GM18861 (cell line): ENCODE measurements around the gene SNIP1.
"Not testable (repeated sequence)": the region's sequence is repeated elsewhere in the genome, so short reads cannot be mapped to it uniquely, and the experiment has no call there.

ENCODE experiments used
- ATAC-seq: cut with Tn5 transposase; IDR thresholded peaks from one replicate; pipeline ENCODE4 v1.9.1; 2021; ENCODE audit not compliant: unreplicated experiment

The SNIP1 gene

DNA sequence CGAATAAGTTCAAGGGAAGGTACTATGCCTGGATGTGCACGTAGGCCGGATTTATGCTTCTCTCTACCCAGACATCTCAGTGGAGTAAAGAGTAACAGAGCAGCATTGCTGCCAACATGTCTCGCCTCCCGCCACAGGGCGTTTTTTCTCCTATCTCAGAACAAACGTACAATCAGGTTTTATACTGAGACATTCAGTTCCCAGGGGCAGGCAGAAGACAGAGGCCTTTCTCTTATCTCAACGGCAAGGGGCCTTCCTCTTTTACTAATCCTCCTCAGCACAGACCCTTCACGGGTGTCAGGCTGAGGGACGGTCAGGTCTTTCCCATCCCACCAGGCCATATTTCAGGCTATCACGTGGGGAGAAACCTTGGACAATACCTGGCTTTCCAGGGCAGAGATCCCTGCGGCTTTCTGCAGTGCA lies 5.9 kb upstream of the SNIP1 start:
- not testable (repeated sequence) for ATAC-seq

DNA sequence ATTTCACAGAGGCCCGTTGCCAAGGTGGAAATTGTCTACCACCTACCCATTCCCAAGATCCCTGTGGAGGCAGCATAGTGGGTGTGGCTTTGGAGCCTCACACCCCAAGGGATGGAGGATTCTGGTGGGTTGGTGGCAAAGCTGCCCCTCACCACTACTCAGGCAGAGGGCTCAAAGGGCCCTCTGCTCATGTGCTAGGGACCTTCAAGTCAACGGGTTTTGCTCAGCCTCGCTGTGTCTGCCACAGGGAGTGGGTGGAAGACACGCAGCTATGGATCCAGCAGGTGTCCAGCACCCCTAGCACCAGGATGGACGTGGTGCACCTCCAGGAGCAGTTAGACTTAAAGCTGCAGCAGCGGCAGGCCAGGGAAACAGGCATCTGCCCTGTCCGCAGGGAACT lies 5.0 kb upstream of the SNIP1 start:
- no peak for ATAC-seq

DNA sequence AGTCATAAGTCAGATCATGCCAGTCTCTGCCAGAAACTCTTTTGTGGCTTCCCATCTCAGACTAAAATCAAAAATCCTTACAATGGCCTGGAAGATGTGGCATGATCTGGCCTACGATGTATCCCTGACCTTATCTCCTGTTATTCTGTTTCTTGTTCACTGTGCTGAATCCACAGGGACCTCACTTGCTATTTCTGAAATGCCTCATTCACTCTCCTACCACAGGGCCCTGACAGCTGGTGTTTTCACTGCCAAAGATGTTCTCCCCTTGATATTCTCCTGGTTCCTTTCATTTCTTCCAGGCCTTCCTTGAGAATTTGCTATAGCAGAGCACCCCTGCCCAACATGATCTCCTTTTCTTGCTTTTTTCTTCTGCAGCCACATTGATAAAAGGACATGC lies 4.3 kb upstream of the SNIP1 start:
- no peak for ATAC-seq

DNA sequence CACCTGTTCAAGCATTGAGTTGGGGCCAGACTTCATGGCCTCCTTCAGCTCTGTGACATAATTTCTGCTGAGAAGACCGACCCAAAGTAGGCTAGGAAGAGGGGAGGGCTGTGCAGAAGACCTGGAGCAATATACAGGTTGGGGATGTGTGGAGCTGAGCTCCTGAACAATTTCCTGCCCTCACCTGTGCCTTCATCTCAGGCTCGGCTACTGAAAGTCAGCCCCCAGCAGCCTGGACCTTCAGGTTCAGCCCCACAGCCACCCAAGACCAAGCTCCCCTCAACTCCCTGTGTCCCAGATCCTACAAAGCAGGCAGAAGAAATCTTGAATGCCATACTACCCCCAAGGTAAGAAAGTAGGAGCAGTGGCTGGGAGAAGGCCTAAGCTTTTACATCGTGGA lies 3.3 kb upstream of the SNIP1 start:
- no peak for ATAC-seq

DNA sequence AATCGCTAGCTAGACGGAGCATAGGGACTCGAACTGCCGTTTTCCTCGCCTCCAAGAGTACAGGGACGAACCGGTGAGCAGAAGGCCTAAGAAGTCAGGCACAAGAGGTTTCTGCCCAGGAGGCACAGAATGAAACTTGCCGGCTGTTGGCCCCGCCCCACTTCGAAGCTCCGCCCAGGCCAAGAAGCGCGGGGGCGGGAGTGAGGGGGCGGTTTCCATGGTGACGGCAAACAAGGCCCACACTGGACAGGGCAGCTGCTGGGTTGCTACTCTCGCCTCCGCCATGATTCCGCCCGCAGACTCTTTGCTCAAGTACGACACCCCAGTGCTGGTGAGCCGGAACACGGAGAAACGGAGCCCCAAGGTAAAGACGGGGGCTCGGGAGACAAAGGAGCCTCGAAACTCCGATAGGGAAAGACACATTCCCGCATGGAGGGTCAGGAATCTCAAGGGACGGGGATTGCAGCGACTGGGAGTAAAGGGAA lies 2.7 kb upstream of the SNIP1 start, which contains the start of gene DNALI1:
DNALI1 (plus strand) TSS at position 229 of the 485 bp plus-strand sequence; CDS start at position 284, 55 bp downstream.
- ATAC-seq = no peak

DNA sequence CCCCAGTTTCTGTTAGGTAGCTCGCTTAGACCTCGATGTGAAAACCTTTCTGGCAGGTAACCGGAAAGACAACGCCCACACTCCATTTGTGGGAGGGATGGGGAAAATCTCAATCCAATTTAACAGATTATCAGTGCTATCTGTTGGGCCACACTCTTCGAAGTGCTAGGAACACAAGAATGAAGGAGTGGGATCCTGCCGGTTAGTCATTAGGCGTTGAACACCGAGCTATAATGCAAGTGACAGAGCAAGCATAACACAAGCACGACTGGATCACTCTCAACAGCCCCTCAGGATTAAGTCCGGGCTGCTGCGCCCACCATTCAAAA lies 531 bp downstream of the SNIP1 start:
- ATAC-seq = no peak

DNA sequence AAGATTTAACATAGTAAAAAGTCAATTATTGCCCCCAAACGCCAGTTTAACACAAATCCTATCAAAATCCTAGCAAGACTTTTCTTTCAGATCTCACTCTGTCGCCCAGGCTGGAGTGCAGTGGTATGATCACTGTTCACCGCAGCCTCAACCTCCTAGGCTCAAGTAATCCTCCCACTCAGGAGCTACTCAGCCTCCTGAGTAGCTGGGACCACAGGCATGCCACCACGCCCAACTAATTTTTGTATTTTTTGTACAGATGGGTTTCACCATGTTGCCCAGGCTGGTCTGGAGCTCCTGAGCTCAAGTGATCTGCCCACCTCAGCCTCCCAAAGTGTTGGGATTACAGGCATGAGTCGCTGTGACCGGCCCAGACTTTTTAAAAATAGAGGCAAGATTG lies 4.8 kb downstream of the SNIP1 start:
- no peak for ATAC-seq

DNA sequence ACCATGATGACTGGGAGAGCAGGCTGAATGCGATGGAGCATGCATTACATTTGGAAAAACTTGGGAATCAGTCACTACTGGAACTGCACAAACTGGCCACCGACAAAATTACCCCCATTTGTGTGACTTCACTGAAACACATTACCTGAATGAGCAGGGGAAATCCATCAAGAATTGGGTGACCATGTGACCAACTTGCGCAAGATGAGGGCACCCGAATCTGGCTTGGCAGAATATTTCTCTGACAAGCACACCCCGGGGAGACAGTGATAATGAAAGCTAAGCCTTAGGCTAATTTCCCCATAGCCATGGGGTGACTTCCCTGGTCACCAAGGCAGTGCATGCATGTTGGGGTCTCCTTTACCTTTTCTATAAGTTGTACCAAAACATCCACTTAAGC lies 9.1 kb downstream of the SNIP1 start:
- ATAC-seq = no peak

DNA sequence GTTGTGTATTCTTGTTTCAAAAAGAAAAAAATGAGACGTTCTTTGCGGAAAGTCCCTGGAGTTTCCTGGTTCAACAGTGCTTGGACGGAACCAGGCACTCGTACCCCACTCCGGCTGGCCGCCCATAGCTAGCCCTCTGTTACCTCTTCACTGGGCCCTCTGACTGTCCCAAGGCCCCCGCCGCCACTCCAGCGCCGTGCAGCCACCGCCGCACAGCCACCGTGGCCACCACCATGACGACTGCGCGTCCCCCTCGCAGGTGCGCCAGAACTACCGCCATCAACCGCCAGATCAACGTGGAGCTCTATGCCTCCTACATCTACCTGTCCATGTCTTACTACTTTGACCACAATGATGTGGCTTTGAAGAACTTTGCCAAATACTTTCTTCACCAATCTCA lies 9.6 kb downstream of the SNIP1 start:
- ATAC-seq = no peak

DNA sequence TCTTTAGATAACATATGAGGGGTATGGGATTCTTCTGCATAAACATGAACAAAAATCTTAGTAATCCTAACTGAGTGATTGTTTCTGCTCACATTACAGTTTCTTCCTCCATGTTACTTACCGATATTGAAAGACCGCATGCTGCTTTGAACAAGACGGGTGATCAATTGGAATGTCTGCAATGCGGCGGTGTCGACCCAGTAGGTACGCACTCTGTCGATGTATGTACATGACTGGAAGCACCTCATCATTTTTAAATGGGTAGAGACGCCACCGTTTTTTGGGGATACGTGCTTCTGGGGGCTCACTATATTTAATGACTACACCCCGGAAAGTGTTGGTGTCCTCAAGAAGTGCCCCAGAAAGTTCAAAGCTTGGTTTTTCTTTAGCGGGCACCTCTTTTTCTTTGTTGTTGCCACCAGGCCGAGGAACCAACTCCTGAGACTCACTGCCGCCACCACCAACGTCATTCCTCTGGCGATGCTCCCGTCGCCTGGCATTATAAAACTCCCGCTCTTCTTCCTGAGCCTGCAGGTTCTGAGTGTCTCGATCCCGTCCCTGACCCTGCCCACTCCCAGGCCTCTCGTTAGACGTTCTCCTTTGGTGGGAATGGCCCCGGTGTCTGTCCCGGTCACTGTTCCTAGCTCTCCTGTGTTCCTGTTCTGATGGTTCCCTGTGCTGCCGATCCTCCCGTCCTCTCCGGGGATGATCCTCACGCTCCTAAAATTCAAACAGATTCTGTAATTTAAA lies 13.9 kb downstream of the SNIP1 start:
- no peak for ATAC-seq

DNA sequence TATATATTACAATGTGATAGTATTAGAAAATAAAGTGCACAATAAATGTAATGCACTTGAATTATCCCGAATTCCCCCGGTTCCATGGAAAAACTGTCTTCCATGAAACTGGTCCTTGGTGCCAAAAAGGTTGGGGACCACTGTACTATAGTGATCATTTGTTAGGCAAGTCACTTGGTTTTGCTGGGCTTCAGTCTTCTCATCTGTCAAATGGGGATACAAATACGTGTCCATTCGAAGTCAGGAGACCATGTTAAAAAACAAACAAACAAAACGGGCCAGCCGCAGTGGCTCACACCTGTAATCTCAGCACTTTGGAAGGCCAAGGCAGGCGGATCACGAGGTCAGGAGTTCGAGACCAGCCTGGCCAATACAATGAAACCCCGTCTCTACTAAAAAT lies 14.9 kb downstream of the SNIP1 start:
- ATAC-seq = not testable (repeated sequence)

DNA sequence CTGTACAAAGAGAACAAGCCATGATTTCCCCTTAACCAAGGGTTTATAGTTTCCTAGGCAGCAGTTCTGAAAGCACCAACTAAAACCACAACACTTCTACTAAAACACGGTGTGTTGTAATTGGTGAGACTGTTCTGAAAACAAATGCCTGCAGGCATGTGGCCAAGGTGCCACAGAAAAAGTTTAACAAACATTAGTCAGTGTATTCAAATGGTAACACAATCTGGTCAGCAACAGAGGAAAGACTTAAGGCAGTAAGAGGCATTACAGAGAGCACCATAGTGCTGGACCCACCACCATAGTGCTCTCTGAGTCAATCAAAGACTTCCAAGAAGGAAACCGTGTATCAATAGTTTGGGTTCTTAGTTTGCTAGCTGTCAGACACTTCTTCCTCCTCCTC lies 16.7 kb downstream of the SNIP1 start:
- no peak for ATAC-seq

DNA sequence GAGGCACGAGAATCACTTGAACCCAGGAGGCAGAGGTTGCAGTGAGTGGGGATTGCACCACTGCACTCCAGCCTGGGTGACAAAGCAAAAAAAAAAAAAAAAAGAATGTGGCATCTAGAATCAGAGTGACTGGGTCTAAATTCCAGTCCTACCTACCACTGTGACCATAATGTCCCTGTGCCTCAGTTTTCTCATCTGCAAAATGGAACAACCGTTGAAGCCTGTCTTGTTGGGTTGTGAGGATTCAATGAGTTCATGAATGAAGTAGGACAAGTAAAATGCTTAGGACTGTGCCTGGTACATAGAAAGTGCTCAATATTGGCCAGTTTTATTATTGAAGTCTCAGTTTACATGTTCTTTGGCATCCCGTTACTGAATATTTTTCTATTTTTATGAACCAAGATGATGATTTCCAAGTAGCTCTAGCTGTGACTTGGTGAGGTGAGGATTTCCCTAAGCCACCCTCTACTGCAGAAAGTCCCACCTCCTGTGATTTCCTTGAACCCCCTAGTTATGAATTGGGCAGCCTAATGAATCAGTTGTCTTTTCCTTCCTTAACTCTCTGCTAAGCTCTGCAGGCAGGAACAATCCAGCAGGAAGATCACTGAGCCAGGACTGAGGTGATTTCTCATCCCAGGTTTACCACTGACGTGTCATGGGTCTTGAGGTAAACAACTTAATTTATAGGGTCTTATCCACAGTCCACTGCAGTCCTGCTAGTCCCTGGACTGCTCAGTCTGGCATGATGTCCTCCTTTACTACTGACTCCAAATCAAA lies 20.6 kb downstream of the SNIP1 start:
- ATAC-seq = no peak

DNA sequence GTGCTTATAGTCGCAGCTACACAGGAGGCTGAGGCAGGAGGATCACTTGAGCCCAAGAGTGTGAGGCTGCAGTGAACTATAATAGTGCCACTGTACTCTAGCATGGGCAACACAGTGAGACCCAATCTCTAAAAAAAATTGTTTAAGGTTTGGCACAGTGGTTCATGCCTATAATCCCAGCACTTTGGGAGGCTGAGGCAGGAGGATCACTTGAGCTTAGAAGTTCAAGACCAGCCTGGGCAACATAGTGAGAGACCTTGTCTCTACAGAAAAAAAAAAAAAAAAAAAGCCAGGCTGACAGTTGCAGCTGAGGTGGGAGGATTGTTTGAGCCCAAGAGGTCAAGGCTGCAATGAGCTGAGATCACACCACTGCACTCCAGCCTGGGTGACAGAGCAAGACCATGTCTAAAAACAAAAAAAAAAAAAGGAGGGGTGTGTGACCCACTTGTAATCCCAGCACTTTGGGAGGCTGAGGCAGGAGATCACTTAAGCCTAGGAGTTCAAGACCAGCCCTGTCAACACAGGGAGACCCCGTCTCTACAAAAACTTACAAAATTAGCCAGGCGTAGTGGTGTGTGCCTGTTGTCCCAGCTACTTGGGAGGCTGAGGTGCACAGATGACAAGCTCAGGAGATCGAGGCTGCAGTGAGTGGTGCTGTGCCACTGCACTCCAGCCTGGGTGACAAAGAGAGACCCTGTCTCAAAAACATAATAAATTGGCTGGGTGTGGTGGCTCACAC lies 21.5 kb downstream of the SNIP1 start:
- not testable (repeated sequence) for ATAC-seq

DNA sequence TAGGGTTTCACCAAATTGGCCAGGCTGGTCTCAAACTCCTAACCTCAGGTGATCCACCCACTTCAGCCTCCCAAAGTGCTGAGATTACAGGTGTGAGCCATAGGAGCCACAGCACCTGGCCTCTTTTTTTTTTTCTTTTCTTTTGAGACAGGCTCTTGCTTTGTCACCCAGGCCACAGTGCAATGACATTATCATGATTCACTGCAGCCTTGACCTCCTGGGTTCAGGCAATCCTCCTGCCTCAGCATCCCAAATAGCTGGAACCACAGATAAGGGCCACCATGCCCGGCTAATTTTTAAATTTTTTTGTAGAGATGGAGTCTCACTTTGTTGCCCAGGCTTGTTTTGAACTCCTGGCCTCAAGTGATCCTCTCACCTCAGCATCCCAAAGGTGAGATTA lies 24.2 kb downstream of the SNIP1 start:
- not testable (repeated sequence) for ATAC-seq

DNA sequence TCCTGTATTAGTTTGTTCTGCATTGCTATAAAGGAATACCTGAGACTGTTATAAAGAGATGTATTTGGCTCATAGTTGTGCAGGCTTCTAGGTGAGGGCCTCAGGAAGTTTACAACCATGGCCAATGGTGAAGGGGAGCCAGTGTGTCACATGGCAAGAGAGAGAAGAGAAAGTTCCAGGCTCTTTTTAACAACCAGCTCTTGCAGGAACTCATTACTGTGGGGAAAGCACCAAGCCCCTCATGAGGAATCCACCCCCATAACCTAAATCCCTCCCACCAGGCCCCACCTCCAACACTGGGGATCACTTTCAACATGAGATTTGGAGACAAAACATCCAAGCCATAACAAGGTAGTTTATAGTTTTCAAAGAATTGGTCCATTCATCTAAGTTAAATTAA lies 34.5 kb downstream of the SNIP1 start:
- no peak for ATAC-seq

DNA sequence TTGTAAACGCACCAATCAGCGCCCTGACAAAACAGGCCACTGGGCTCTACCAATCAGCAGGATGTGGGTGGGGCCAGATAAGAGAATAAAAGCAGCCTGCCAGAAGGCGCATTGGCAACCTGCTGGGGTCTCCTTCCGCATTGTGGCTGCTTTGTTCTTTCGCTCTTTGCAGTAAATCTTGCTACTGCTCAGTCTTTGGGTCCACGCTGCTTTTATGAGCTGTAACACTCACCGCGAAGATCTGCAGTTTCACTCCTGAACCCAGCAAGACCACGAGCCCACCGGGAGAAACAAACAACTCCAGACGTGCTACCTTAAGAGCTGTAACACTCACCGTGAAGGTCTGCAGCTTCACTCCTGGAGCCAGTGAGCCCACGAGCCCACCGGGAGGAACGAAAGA lies 35.2 kb downstream of the SNIP1 start:
- not testable (repeated sequence) for ATAC-seq

DNA sequence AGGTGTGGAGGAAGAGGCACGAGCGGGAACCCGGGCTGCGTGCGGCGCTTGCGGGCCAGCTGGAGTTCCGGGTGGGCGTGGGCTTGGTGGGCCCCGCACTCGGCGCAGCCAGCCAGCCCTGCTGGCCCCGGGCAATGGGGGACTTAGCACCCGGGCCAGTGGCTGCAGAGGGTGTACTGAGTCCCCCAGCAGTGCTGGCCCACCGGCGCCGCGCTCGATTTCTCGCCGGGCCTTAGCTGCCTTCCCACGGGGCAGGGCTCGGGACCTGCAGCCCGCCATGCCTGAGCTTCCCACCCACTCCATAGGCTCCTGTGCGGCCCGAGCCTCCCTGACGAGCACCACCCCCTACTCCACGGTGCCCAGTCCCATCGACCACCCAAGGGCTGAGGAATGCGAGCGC lies 35.9 kb downstream of the SNIP1 start:
- ATAC-seq = not testable (repeated sequence)

DNA sequence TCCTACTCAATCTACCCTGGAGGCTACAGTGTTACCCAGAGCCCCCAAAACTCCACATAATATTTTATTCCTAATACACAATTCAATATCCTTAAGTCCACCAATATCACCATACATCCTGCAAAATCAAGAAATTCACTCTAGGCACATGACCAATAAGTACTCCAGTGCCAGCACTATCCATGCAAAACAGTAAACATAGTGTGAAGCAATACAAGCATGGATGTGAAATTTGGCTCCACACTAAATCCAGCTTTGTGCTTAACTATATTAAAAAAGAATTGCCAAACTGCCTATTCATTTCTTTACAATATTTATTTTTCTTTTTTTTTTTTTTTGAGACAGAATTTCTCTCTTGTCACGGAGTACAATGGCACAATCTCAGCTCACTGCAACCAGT lies 36.5 kb downstream of the SNIP1 start:
- ATAC-seq = no peak

DNA sequence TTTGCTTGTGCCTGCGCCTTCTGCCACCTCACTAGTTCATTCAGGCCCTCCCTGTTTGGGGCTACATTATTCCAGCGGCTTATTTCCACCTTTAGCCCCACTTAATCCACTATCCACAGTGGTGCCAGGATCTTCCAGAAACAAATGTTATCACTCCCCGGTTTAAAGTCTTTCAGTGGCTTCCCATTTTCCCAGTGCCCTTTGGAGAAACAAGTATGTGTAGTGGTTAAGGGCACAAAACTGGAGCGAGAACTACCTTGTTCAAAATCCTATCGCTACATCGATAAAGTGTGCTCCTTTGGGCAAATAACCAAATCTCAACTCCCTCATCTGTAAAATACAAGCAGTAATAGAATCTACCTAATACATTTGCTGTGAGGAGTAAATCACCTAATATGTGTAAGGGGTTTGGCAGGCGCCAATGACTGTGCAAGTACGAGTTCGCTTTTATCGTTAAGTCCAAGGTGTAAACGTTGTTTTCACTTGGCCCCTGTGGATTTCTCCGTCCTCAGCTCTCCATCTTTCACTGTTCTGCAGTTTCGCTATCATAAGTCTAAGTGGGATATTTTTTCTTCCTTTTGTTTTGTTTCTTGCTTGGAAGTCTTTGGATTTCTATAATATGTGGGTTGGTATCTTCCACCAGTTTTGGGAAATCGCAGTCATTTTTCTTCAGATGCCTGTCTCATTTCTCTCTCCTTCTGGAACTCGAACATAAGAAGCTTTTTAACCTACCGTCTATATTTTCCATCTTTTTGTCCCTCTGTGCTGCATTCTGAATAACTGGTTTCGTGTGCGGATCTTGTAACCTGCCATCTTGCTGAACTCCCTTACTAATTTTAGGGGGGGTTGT lies 38.7 kb downstream of the SNIP1 start:
- no peak for ATAC-seq
